CD14-positive monocyte (primary cell): ENCODE data around the gene TRIOBP. TPM values are rescaled to one million over a fixed set of nuclear protein-coding genes. Genes with fewer than 3 reads are reported as not detected.

ENCODE experiments used
- DNase-seq, 3 donors: peaks; one replicate each; pipeline ENCODE4 v3.0.0-alpha.2; 2011 to 2022
- H2AFZ ChIP-seq: 2 replicates; pipeline ENCODE4 v1.6.0; 2012; ENCODE audit warnings: mild to moderate bottlenecking, low read depth, low read length, inconsistent platforms; ENCODE audit not compliant: insufficient read depth, poor library complexity, severe bottlenecking
- H3K27ac ChIP-seq, 2 donors: 1 replicate in 1 of 2; 2 replicates in 1 of 2; pipeline ENCODE4 v1.5.1; 2012 to 2013; ENCODE audit warnings: low read length in 2 of 2, control low read depth in 1 of 2, inconsistent platforms in 1 of 2, low read depth in 1 of 2, mild to moderate bottlenecking in 1 of 2
- H3K27me3 ChIP-seq, 2 donors: one replicate each; pipeline versions ENCODE4 v1.6.0 to v1.6.1; 2011 to 2013; ENCODE audit warnings: low read length in 2 of 2; ENCODE audit not compliant: control insufficient read depth in 2 of 2, insufficient read depth in 2 of 2
- H3K36me3 ChIP-seq, 2 donors: replicated peaks in 1 of 2; 1 replicate in 1 of 2; 2 replicates in 1 of 2; pipeline versions ENCODE4 v1.5.1 to v1.6.1; 2012 to 2013; ENCODE audit warnings: low read length in 2 of 2, control low read depth in 1 of 2, inconsistent platforms in 1 of 2, mild to moderate bottlenecking in 1 of 2; ENCODE audit not compliant: insufficient read depth in 2 of 2, control insufficient read depth in 1 of 2
- H3K4me1 ChIP-seq, 2 donors: 1 replicate in 1 of 2; 2 replicates in 1 of 2; pipeline versions ENCODE4 v1.5.1 to v1.6.1; 2012 to 2013; ENCODE audit warnings: low read length in 2 of 2, control low read depth in 1 of 2, inconsistent platforms in 1 of 2, mild to moderate bottlenecking in 1 of 2, moderate library complexity in 1 of 2; ENCODE audit not compliant: insufficient read depth in 2 of 2, control insufficient read depth in 1 of 2
- H3K4me2 ChIP-seq: replicated peaks from 2 replicates; pipeline ENCODE3; 2012; ENCODE audit warnings: low read length, moderate library complexity, mild to moderate bottlenecking; ENCODE audit not compliant: poor library complexity, severe bottlenecking; ENCODE audit errors: extremely low read depth
- H3K4me3 ChIP-seq, 3 experiments: fragments of 200-600 bp in 1 of 3; sonication (generic) in 1 of 3; replicated peaks in 1 of 3; 1 replicate in 2 of 3; 2 replicates in 1 of 3; pipeline ENCODE4 v1.5.1; 2011 to 2013; ENCODE audit warnings: low read length in 3 of 3, mild to moderate bottlenecking in 3 of 3, control low read depth in 2 of 3, low read depth in 2 of 3, inconsistent platforms in 1 of 3, moderate library complexity in 1 of 3
- H3K79me2 ChIP-seq: 2 replicates; pipeline ENCODE4 v1.6.0; 2012; ENCODE audit warnings: mild to moderate bottlenecking, control low read depth, inconsistent platforms, low read length, moderate library complexity; ENCODE audit not compliant: insufficient read depth
- H3K9ac ChIP-seq: 2 replicates; pipeline ENCODE4 v1.6.0; 2017; ENCODE audit warnings: low read length, mild to moderate bottlenecking; ENCODE audit not compliant: insufficient read depth, poor library complexity, severe bottlenecking
- H3K9me3 ChIP-seq, 2 donors: replicated peaks in 1 of 2; 1 replicate in 1 of 2; 2 replicates in 1 of 2; pipeline versions ENCODE4 v1.5.1 to v1.6.1; 2012 to 2013; ENCODE audit warnings: low read length in 2 of 2, control low read depth in 1 of 2; ENCODE audit not compliant: control insufficient read depth in 1 of 2, insufficient read depth in 1 of 2
- H4K20me1 ChIP-seq: 2 replicates; pipeline ENCODE4 v1.6.0; 2012; ENCODE audit warnings: mild to moderate bottlenecking, low read length, control low read depth, moderate library complexity; ENCODE audit not compliant: insufficient read depth
- H3K27ac Mint-ChIP-seq, 7 donors: one replicate each; pipeline ENCODE4 v1.8.0; 2020; ENCODE audit warnings: mild to moderate bottlenecking in 7 of 7, mixed read lengths in 7 of 7, moderate library complexity in 6 of 7, inconsistent platforms in 2 of 7
- H3K27me3 Mint-ChIP-seq, 3 donors: one replicate each; pipeline ENCODE4 v1.8.0; 2021 to 2022; ENCODE audit warnings: low read depth in 3 of 3, mild to moderate bottlenecking in 3 of 3, mixed read lengths in 3 of 3, moderate library complexity in 3 of 3, inconsistent platforms in 1 of 3
- H3K36me3 Mint-ChIP-seq, 2 donors: one replicate each; pipeline ENCODE4 v1.8.0; 2020; ENCODE audit warnings: mixed read lengths in 2 of 2, inconsistent platforms in 1 of 2, mild to moderate bottlenecking in 1 of 2
- H3K4me1 Mint-ChIP-seq: one replicate; pipeline ENCODE4 v1.8.0; 2020; ENCODE audit warnings: mild to moderate bottlenecking, mixed read lengths
- H3K4me3 Mint-ChIP-seq, 2 donors: one replicate each; pipeline ENCODE4 v1.8.0; 2020; ENCODE audit warnings: mild to moderate bottlenecking in 2 of 2, mixed read lengths in 2 of 2, moderate library complexity in 1 of 2
- H3K9me3 Mint-ChIP-seq, 7 donors: one replicate each; pipeline ENCODE4 v1.8.0; 2020 to 2022; ENCODE audit warnings: mixed read lengths in 7 of 7, mild to moderate bottlenecking in 6 of 7, moderate library complexity in 6 of 7, inconsistent platforms in 2 of 7
- CTCF ChIP-seq: fragments of 200-600 bp; IDR thresholded peaks from one replicate; pipeline ENCODE4 v1.8.0; 2022; ENCODE audit warnings: antibody characterized with exemption, mild to moderate bottlenecking
- WGBS: methylation state at CpG from one replicate; pipeline ENCODE4 v1.1.5; 2013; ENCODE audit warnings: missing lambda C conversion rate; ENCODE audit not compliant: insufficient coverage; 5-methylcytosine and 5-hydroxymethylcytosine counted together
- intact Hi-C, 2 donors: fragments of 100-400 bp; cut with micrococcal nuclease; formaldehyde crosslinking; loops; one replicate each; pipeline versions ENCODE4 v1.15.0 to v1.15.1; 2023
- polyA plus RNA-seq, 3 donors: library from polyadenylated mRNA; depleted of rRNA in 1 of 3; unstranded in 2 of 3; stranded (reverse) in 1 of 3; fragments of 300-500 nt in 2 of 3; fragments of >200 nt in 1 of 3; fragmentation: Illumina TruSeq in 2 of 3; gene quantifications; 1 replicate in 2 of 3; 2 replicates in 1 of 3; pipeline ENCODE4 v1.2.3, GENCODE V29; 2012 to 2021

Gene TRIOBP
- polyA plus RNA-seq, 3 donors: 43.0 to 46.6 (median 44.7) TPM

DNA sequence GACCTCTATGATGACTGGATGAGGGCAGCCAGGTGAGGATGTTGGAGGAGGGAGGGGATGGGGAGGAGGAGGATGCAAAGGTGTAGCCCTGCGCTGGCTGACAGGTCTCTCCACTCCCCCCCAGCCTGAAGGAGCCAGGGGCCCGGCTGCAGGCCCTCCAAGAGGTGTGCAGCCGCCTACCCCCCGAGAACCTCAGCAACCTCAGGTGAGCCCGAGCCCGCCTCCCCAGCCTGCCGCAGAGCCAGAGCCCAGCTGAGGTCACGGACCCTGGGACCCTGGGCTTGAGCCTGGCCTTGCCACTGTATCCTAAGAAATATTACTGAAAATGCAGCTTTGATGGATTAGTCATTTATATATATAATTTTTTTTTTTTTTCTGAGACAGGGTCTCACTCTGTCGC, 49.5 kb upstream of the TRIOBP start:
- H3K36me3 ChIP-seq: peaks cover 92 to 99% of the 10 kb centered on the region in 2 donors
- no peak for TF ChIP-seq CTCF
- no peak for DNase-seq
- no peaks in the 10 kb centered on the region for H3K9me3 Mint-ChIP-seq
- H3K27ac Mint-ChIP-seq: no peak overlapping the region
- WGBS: 100% methylated on average over 2 of the region's 9 CpGs
- intact Hi-C loops: loop anchor here in 1 of 2 donors (10.0 kb wide), 1 partner anchor 87 kb away; no protein-coding TSS in a partner anchor
- H3K4me2 ChIP-seq: no peak overlapping the region
- no peak overlapping the region for H3K9ac ChIP-seq
- H2AFZ ChIP-seq: no peak overlapping the region
- H3K4me1 ChIP-seq: peaks cover 13 to 16% of the 10 kb centered on the region in 2 donors
- no peaks in the 10 kb centered on the region for H3K9me3 ChIP-seq
- no peaks in the 10 kb centered on the region for H3K27me3 ChIP-seq
- peaks cover 15% of the 10 kb centered on the region for H3K4me1 Mint-ChIP-seq
- peaks cover 100% of the 10 kb centered on the region for H4K20me1 ChIP-seq
- peaks cover 87 to 100% of the 10 kb centered on the region in 2 donors for H3K36me3 Mint-ChIP-seq
- H3K27me3 Mint-ChIP-seq: peaks cover 0 to 5% (median 0%) of the 10 kb centered on the region in 3 donors
- H3K27ac ChIP-seq: no peak overlapping the region
- peaks cover 39% of the 10 kb centered on the region for H3K79me2 ChIP-seq
- no peak overlapping the region for H3K4me3 Mint-ChIP-seq
- H3K4me3 ChIP-seq: no peak overlapping the region

DNA sequence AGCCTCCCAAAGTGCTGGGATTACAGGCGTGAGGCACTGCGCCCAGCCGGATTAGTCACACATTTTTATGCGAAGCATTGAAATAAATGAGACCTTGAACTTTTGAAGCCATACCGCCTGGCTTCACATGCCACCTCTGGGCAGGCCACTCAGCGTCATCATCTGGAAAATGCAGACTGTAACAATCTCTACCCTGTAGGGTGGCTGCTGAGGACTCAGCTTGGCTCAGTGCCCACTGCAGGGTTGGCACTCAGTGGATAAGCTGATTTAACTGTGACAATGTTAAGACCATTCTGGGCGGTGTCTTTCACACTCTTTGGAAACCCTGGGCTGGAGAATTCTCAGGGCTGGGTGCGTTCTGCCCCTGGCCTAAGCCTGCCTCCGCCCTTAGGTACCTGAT, 48.9 kb upstream of the TRIOBP start:
- Mint-ChIP-seq H3K4me1 (peaks cover 9% of the 10 kb centered on the region), H3K36me3 (peaks cover 85 to 100% of the 10 kb centered on the region in 2 donors), H3K4me3 (no peak overlapping the region), H3K9me3 (no peaks in the 10 kb centered on the region), H3K27me3 (peaks cover 0 to 5% (median 0%) of the 10 kb centered on the region in 3 donors), H3K27ac (no peak overlapping the region)
- Histone ChIP-seq H3K4me3 (no peak overlapping the region), H3K9ac (no peak overlapping the region), H3K79me2 (peaks cover 32% of the 10 kb centered on the region), H3K27ac (no peak overlapping the region), H4K20me1 (peaks cover 100% of the 10 kb centered on the region), H3K27me3 (no peaks in the 10 kb centered on the region), H3K36me3 (peaks cover 90 to 99% of the 10 kb centered on the region in 2 donors), H2AFZ (no peak overlapping the region), H3K9me3 (no peaks in the 10 kb centered on the region), H3K4me1 (peaks cover 7 to 10% of the 10 kb centered on the region in 2 donors), H3K4me2 (no peak overlapping the region)
- intact Hi-C loops: loop anchor here in 1 of 2 donors (10.0 kb wide), 1 partner anchor 87 kb away; no protein-coding TSS in a partner anchor
- DNase-seq: no peak
- TF ChIP-seq CTCF: no peak
- over 99% methylated on average over 9 of the region's 9 CpGs for WGBS
